Subcutaneous abdominal adipose tissue (tissue), 5 donors: ENCODE results near the gene STAC2.

Experiments
- H3K27ac ChIP-seq: one replicate; pipeline ENCODE4 v1.7.0; 2013; ENCODE audit warnings: low read depth, mild to moderate bottlenecking, inconsistent platforms, low read length, moderate library complexity
- H3K27me3 ChIP-seq, 5 donors: one replicate each; pipeline ENCODE4 v1.7.0; 2013; ENCODE audit warnings: low read length in 5 of 5, inconsistent platforms in 1 of 5; ENCODE audit not compliant: control insufficient read depth in 5 of 5, insufficient read depth in 4 of 5
- H3K36me3 ChIP-seq, 5 donors: one replicate each; pipeline ENCODE4 v1.7.0; 2013; ENCODE audit warnings: low read length in 5 of 5; ENCODE audit not compliant: control insufficient read depth in 5 of 5, insufficient read depth in 5 of 5
- H3K4me1 ChIP-seq, 5 donors: one replicate each; pipeline ENCODE4 v1.7.0; 2013; ENCODE audit warnings: low read length in 5 of 5, mild to moderate bottlenecking in 3 of 5, moderate library complexity in 1 of 5; ENCODE audit not compliant: control insufficient read depth in 5 of 5, insufficient read depth in 5 of 5
- H3K4me3 ChIP-seq, 5 donors: one replicate each; pipeline ENCODE4 v1.7.0; 2013; ENCODE audit warnings: low read length in 5 of 5, low read depth in 1 of 5
- H3K9ac ChIP-seq, 5 donors: one replicate each; pipeline ENCODE4 v1.7.0; 2013; ENCODE audit warnings: low read length in 5 of 5, mild to moderate bottlenecking in 4 of 5, moderate library complexity in 3 of 5
- H3K9me3 ChIP-seq, 5 donors: one replicate each; pipeline ENCODE4 v1.7.0; 2013; ENCODE audit warnings: low read length in 5 of 5; ENCODE audit not compliant: control insufficient read depth in 5 of 5
- donor health status: healthy.
- donor health status: healthy.
- donor health status: healthy.
- donor health status: healthy.
- donor health status: healthy.

STAC2 gene

DNA sequence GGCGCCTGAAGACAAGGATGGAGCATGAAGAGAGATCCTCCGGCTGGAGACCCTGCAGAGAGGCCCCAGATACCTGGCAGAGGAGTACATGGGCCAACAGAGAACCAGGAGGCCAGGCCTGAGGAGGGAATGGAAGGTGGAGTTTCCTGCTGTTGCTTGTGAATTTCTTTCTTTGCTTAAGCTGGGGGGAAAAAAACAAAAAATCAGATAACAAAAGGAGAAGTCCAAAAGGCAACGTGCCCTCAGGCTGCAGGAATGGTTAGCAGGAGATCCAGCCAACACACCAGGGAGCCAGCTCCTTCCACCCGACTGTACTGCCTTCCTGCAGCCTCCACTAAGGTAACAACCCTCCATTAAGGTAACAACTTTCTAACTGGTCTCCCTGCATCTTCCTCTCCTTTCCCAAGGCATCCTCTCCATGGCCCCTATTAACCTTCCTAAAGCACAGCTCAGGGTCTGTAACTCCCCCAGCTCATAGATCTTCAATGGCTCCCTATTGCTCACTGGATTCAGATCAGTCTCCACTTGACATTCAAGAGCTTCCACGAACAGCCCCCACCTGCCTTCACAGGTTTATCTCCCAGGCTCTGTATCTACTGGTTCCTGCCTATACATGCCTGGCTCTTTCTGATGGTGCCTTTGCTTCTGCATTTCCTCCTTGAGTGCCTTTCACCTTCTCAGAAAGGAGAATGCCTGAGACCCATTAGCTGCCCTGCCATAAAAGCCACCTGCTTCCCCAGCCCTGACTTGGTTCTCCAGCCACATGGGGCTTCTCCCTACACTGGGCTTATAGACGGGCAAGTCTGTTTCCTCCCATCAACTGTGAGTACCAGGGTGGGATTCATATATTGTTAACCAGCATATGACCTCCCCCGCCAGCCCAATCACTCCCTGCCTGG is 59.1 kb downstream of the STAC2 start:
- H3K27me3 ChIP-seq: peaks cover 0 to 2% (median 0%) of the 10 kb centered on the region in 5 donors
- no peaks in the 10 kb centered on the region for H3K9me3 ChIP-seq
- H3K9ac ChIP-seq: no peak overlapping the region
- H3K4me1 ChIP-seq: peaks cover 0 to 40% (median 25%) of the 10 kb centered on the region in 5 donors
- H3K27ac ChIP-seq: no peak overlapping the region
- H3K36me3 ChIP-seq: no peaks in the 10 kb centered on the region
- peak overlapping the region in 1 of 5 donors; percentile 82 for H3K4me3 ChIP-seq

DNA sequence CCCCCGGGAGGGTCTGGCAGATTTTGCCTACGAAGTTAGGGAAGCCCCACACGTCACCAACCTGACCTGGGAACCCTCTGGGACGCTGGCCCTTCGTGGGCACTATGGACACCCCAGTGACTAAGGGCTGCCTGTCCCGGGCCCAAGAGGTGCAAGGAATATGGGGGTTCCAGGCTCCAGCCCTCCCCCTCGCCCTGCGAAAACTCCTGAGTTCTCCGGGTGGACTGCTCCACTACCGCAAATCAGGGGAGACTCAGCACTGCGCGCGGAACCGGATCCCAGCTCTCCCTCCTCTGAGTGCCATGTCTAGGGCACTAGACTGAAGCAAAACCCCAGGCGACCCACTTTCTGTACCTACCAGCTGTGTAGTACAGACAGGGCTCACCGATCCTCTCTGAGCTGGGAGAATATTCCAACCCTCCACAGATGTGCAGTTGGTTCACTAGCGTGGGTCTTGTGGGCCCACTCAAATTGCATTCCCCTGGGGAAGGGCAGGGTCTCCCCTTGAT is 59.9 kb downstream of the STAC2 start, which contains the start of gene ARL5C:
Gene ARL5C, minus strand, starts transcription at position 321 of the 509 bp plus-strand sequence. CDS start 401 bp downstream, outside the sequence.
- H3K27ac ChIP-seq: no peak within 1 kb of the TSS
- H3K4me1 ChIP-seq: peaks cover 0 to 46% (median 25%) of the 10 kb centered on the region in 5 donors
- H3K36me3 ChIP-seq: no peaks in the 10 kb centered on the region
- peaks cover 0 to 2% (median 0%) of the 10 kb centered on the region in 5 donors for H3K27me3 ChIP-seq
- peak within 1 kb of the TSS in 4 of 5 donors; percentile 4 to 78 (median 58) for H3K9ac ChIP-seq
- H3K9me3 ChIP-seq: no peaks in the 10 kb centered on the region
- H3K4me3 ChIP-seq: peak within 1 kb of the TSS; percentile 70 to 87 (median 76)

DNA sequence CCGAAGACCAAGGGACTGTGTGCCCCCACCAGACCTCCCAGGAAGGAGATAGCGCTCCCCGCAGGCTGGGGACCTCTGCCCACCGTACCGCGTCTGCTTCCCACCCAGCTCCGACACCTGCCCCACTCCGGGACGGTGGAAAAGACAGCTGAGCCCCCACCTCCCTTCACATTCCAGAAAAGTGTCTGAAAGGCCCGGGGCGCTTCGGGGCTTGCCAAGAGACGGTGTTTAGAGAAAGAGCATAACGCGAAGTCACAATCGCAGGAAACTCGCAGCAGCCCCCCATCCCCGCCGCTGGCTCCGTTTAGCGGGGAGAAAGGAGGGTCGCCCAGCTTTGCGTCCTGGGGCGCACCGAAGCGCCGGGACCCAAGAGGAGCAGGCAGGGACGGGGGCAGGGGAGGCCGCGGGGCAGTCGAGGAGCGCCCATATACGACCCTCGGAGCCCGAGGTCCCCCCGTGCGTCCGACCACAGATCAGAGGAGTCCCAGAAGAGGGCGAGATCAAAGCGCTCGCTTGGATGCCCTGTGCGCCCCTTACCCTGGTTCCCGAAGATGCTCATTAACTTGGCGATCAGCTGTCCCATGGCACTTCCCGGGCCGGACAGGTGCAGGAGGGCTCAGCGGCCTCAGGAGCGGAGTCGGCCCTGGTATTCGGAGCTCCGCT is 60.4 kb downstream of the STAC2 start:
- peaks cover 0 to 46% (median 25%) of the 10 kb centered on the region in 5 donors for H3K4me1 ChIP-seq
- no peaks in the 10 kb centered on the region for H3K36me3 ChIP-seq
- peak overlapping the region; percentile 70 to 87 (median 76) for H3K4me3 ChIP-seq
- peaks cover 0 to 2% (median 0%) of the 10 kb centered on the region in 5 donors for H3K27me3 ChIP-seq
- no peak overlapping the region for H3K27ac ChIP-seq
- peak overlapping the region in 4 of 5 donors; percentile 4 to 78 (median 58) for H3K9ac ChIP-seq
- H3K9me3 ChIP-seq: no peaks in the 10 kb centered on the region

DNA sequence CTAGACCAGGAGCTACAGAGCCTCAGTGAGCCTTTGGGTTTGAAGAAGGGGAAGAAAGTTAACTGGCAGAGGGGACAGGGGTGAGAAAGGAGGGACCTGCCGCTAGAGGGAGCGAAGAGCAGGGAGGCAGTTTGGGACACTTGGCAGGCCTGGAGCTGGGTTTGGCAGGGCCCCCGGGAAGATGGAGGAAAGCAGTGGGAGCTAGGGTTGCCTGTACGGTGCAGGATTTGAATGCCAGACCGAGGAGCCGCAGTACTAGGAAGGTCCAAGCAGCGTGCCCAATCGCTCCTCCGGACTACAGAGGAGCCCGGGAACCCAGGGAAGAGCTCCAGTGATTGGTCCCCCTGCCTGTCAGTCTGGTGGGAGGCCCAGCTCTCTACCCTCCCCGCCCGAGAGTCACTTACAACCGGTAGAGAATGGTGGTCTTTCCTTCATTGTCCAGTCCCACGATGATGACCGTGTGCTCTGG is 61.0 kb downstream of the STAC2 start:
- H3K27ac ChIP-seq: no peak overlapping the region
- H3K4me1 ChIP-seq: peaks cover 0 to 44% (median 25%) of the 10 kb centered on the region in 5 donors
- no peaks in the 10 kb centered on the region for H3K36me3 ChIP-seq
- peak overlapping the region in 4 of 5 donors; percentile 4 to 78 (median 58) for H3K9ac ChIP-seq
- peak overlapping the region; percentile 70 to 87 (median 76) for H3K4me3 ChIP-seq
- H3K9me3 ChIP-seq: no peaks in the 10 kb centered on the region
- H3K27me3 ChIP-seq: peaks cover 0 to 2% (median 0%) of the 10 kb centered on the region in 5 donors

DNA sequence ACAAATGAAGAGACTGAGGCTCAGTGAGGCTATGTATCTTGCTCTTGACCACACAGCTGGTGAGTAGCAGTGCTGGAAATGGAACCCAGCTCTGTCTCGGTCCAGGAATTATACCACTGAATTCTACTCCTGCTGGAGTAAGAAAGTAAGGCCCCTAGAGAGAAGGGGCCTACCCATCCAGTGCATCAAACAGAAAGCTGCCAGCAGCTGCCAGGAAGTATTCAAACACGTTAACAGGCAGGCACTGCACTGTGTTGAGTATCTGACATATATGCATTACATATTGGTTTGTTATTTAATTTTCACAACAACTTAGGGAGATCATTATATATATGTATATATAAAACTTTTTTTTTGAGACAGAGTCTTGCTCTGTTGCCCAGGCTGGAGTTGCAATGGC is 63.8 kb downstream of the STAC2 start:
- Histone ChIP-seq H3K9me3 (no peaks in the 10 kb centered on the region), H3K9ac (no peak overlapping the region), H3K27ac (no peak overlapping the region), H3K4me1 (peaks cover 0 to 37% (median 22%) of the 10 kb centered on the region in 5 donors), H3K36me3 (no peaks in the 10 kb centered on the region), H3K4me3 (no peak overlapping the region), H3K27me3 (peaks cover 0 to 2% (median 0%) of the 10 kb centered on the region in 5 donors)
